Endothelial cell of umbilical vein (primary cell): ENCODE data around the gene FAM118B. TPM values are rescaled to one million over a fixed set of nuclear protein-coding genes. Genes with fewer than 3 reads are reported as not detected.

Source experiments
- BruUV-seq: library from RNA; stranded (reverse); fragments of 400-500 nt; replicated peaks from 2 replicates; lab custom pipeline; 2021; lab: Mats Ljungman, UMichigan
- CTCF ChIA-PET: fragments of 300-600, 350-600 bp; sonication (Branson Sonifier 250); formaldehyde crosslinking; loops from one replicate; lab custom pipeline; 2021; ENCODE audit warnings: antibody characterized with exemption, inconsistent platforms; lab: Charles Lee
- POLR2A ChIA-PET: fragments of 300-600, 350-600 bp; sonication (Branson Sonifier 250); formaldehyde crosslinking; loops from one replicate; lab custom pipeline; 2021; ENCODE audit warnings: antibody characterized with exemption, inconsistent platforms; lab: Charles Lee
- DNase-seq: peaks from one replicate; pipeline ENCODE4 v3.0.0-alpha.2; 2011; ENCODE audit warnings: low read depth, low spot score
- FAIRE-seq: peaks from 2 replicates; lab custom pipeline; 2011; peaks lifted over from hg19 to GRCh38; lab: Jason Lieb, UNC
- H2AFZ ChIP-seq: 2 replicates; pipeline ENCODE4 v1.6.0; 2012; ENCODE audit warnings: low read depth, low read length, control low read depth, inconsistent platforms
- H3K27ac ChIP-seq: 2 replicates; pipeline ENCODE4 v1.5.1; 2011; ENCODE audit warnings: low read depth, mild to moderate bottlenecking, control low read depth, low read length, moderate library complexity; ENCODE audit not compliant: insufficient read depth
- H3K27me3 ChIP-seq, 2 experiments: 2 replicates each; pipeline versions ENCODE4 v1.6.0 to v1.6.1; 2011; ENCODE audit warnings: low read length in 2 of 2, mixed read lengths in 1 of 2; ENCODE audit not compliant: control insufficient read depth in 2 of 2, insufficient read depth in 2 of 2
- H3K36me3 ChIP-seq, 2 experiments: 2 replicates in 1 of 2; 3 replicates in 1 of 2; pipeline ENCODE4 v1.5.1; 2011; ENCODE audit warnings: low read length in 2 of 2, mild to moderate bottlenecking in 1 of 2, moderate library complexity in 1 of 2; ENCODE audit not compliant: control insufficient read depth in 2 of 2, insufficient read depth in 2 of 2; ENCODE audit errors: extremely low read depth in 1 of 2
- H3K4me1 ChIP-seq: 3 replicates; pipeline ENCODE4 v1.5.1; 2011; ENCODE audit warnings: mild to moderate bottlenecking, low read length; ENCODE audit not compliant: control insufficient read depth, insufficient read depth; ENCODE audit errors: extremely low read depth
- H3K4me2 ChIP-seq: 2 replicates; pipeline ENCODE4 v1.6.1; 2011; ENCODE audit warnings: low read length, control low read depth, mixed read lengths; ENCODE audit not compliant: insufficient read depth
- H3K4me3 ChIP-seq, 3 experiments: fragments of 200-600 bp in 1 of 3; sonication (generic), shearing (Covaris generic) in 1 of 3; replicated peaks in 1 of 3; 2 replicates each; pipeline ENCODE4 v1.5.1; 2011 to 2016; ENCODE audit warnings: control low read depth in 3 of 3, low read length in 3 of 3, mild to moderate bottlenecking in 2 of 3, inconsistent platforms in 1 of 3, low read depth in 1 of 3, moderate library complexity in 1 of 3; ENCODE audit not compliant: insufficient read depth in 1 of 3
- H3K79me2 ChIP-seq: 2 replicates; pipeline ENCODE4 v1.6.0; 2012; ENCODE audit warnings: low read length, inconsistent platforms; ENCODE audit not compliant: control insufficient read depth, insufficient read depth
- H3K9ac ChIP-seq: replicated peaks from 2 replicates; pipeline ENCODE3; 2011; ENCODE audit warnings: low read length, control low read depth; ENCODE audit not compliant: insufficient read depth; ENCODE audit errors: extremely low read depth
- H3K9me1 ChIP-seq: replicated peaks from 3 replicates; pipeline ENCODE4 v1.6.0; 2011; ENCODE audit warnings: mild to moderate bottlenecking, low read length; ENCODE audit not compliant: control insufficient read depth, insufficient read depth; ENCODE audit errors: extremely low read depth
- H3K9me3 ChIP-seq: replicated peaks from 2 replicates; pipeline ENCODE4 v1.5.1; 2012; ENCODE audit warnings: low read length, inconsistent platforms; ENCODE audit not compliant: control insufficient read depth, insufficient read depth
- H4K20me1 ChIP-seq: replicated peaks from 2 replicates; pipeline ENCODE3; 2011; ENCODE audit warnings: mild to moderate bottlenecking, low read length; ENCODE audit not compliant: control insufficient read depth, insufficient read depth; ENCODE audit errors: extremely low read depth
- CTCF ChIP-seq, 2 donors: IDR thresholded peaks; 1 replicate in 1 of 2; 2 replicates in 1 of 2; pipeline ENCODE4 v1.5.1; 2011; ENCODE audit warnings: low read length in 2 of 2, mild to moderate bottlenecking in 2 of 2, moderate library complexity in 2 of 2, control low read depth in 1 of 2, inconsistent platforms in 1 of 2, low read depth in 1 of 2; ENCODE audit not compliant: insufficient read depth in 1 of 2; ENCODE audit errors: extremely low read depth in 1 of 2
- EZH2 ChIP-seq: IDR thresholded peaks from 2 replicates; pipeline ENCODE4 v1.6.1; 2012; ENCODE audit warnings: borderline replicate concordance, low read depth, mild to moderate bottlenecking, moderate library complexity, low read length, inconsistent platforms; ENCODE audit not compliant: severe bottlenecking
- FOS ChIP-seq: IDR thresholded peaks from 2 replicates; pipeline ENCODE4 v1.6.1; 2011; ENCODE audit warnings: mild to moderate bottlenecking, low read length, moderate library complexity, borderline replicate concordance; ENCODE audit not compliant: insufficient read depth
- GATA2 ChIP-seq: IDR thresholded peaks from 2 replicates; pipeline ENCODE4 v1.7.0; 2011; ENCODE audit warnings: low read depth, mild to moderate bottlenecking, moderate library complexity, mixed read lengths, low read length; ENCODE audit not compliant: insufficient read length, insufficient read depth
- JUN ChIP-seq: IDR thresholded peaks from 2 replicates; pipeline ENCODE4 v1.6.1; 2011; ENCODE audit warnings: borderline replicate concordance, low read depth; ENCODE audit not compliant: insufficient read length, insufficient read depth
- MAX ChIP-seq: IDR thresholded peaks from 2 replicates; pipeline ENCODE4 v1.6.1; 2011; ENCODE audit not compliant: insufficient read depth, insufficient read length
- MYC ChIP-seq: IDR thresholded peaks from one replicate; pipeline ENCODE4 v1.6.1; 2011; ENCODE audit warnings: mild to moderate bottlenecking, low read depth, low read length
- POLR2A ChIP-seq: IDR thresholded peaks from 2 replicates; pipeline ENCODE4 v1.6.1; 2012; ENCODE audit warnings: low read depth, mild to moderate bottlenecking, control low read depth, low read length
- POLR2AphosphoS5 ChIP-seq: IDR thresholded peaks from 2 replicates; pipeline ENCODE4 v1.6.1; 2012; ENCODE audit warnings: low read depth, mild to moderate bottlenecking, control low read depth, low read length, moderate library complexity; ENCODE audit not compliant: insufficient read depth
- dilution Hi-C: fragments of 300-500 bp; cut with MboI; formaldehyde crosslinking; loops from one replicate; pipeline ENCODE4 v1.15.0; 2019; ENCODE audit warnings: low sequenced_read_pairs; ENCODE audit not compliant: extremely low pct_ligation_motif_present
- intact Hi-C: fragments of 100-400 bp; cut with micrococcal nuclease; formaldehyde crosslinking; loops from one replicate; pipeline ENCODE4 v1.10.0; 2022
- polyA plus RNA-seq, 4 experiments: library from polyadenylated mRNA; depleted of rRNA in 3 of 4; stranded (reverse) in 3 of 4; unstranded in 1 of 4; fragments of >200 nt; gene quantifications; 2 replicates each; pipeline versions ENCODE4 v1.2.1 to v1.2.3, GENCODE V29; 2011 to 2012; ENCODE audit warnings: missing spikeins in 1 of 4
- total RNA-seq: library from RNA; stranded (reverse); gene quantifications from 2 replicates; pipeline ENCODE4 v1.2.3, GENCODE V29; 2021

Gene FAM118B
- total and polyA plus RNA-seq, 2 donors (not counting 3 experiments of a cell fraction or from before 2014, with no cell fraction given) = 26.6 to 35.8 TPM

GRCh38 chr11:126307706-126308105 is 96.1 kb downstream of the FAM118B start:
- CTCF ChIA-PET = interaction anchor here (0.7 to 10.7 kb wide), 7 partner anchors 8 to 278 kb away, joined by 3 to 437 read pairs (median 4); no protein-coding TSS in a partner anchor
- no peak overlapping the region for H3K27ac ChIP-seq
- H4K20me1 ChIP-seq = no peaks in the 10 kb centered on the region
- no TSS peak for BruUV-seq
- TF ChIP-seq MYC = no peak
- peak; percentile 35 to 43 for TF ChIP-seq CTCF (IDR thresholded peaks at IDR 0.05; ENCODE audit: extremely low read depth in 1 of 2, insufficient read depth in 1 of 2, low read depth in 1 of 2, low read length in 2 of 2)
- no peaks in the 10 kb centered on the region for H3K79me2 ChIP-seq
- H3K4me2 ChIP-seq = no peak overlapping the region
- no peaks in the 10 kb centered on the region for H3K9me1 ChIP-seq
- no peaks in the 10 kb centered on the region for H3K27me3 ChIP-seq
- H3K9me3 ChIP-seq = no peaks in the 10 kb centered on the region
- dilution Hi-C loops (no loop called here), intact Hi-C loops (no loop called here)
- no peaks in the 10 kb centered on the region for H3K36me3 ChIP-seq
- H3K4me1 ChIP-seq = no peaks in the 10 kb centered on the region
- no peak overlapping the region for H3K4me3 ChIP-seq
- H2AFZ ChIP-seq = no peak overlapping the region
- DNase-seq = peak; percentile 49
- peak; percentile 74 for FAIRE-seq
- POLR2A ChIA-PET = no interaction called here
- no peak overlapping the region for H3K9ac ChIP-seq

GRCh38 chr11:126308271-126308671 is 96.7 kb downstream of the FAM118B start:
- intact Hi-C loops = no loop called here

More at GRCh38 chr11:126308271-126308671, 96.7 kb downstream of the FAM118B start:
- Histone ChIP-seq H3K4me1 (no peaks in the 10 kb centered on the region), H3K4me2 (no peak overlapping the region), H3K9me3 (no peaks in the 10 kb centered on the region), H3K36me3 (no peaks in the 10 kb centered on the region), H4K20me1 (no peaks in the 10 kb centered on the region), H3K9ac (no peak overlapping the region), H3K9me1 (no peaks in the 10 kb centered on the region), H3K27me3 (no peaks in the 10 kb centered on the region), H3K79me2 (no peaks in the 10 kb centered on the region), H3K27ac (no peak overlapping the region), H3K4me3 (no peak overlapping the region), H2AFZ (no peak overlapping the region)
- no peak for DNase-seq
- dilution Hi-C loops = no loop called here
- POLR2A ChIA-PET = no interaction called here
- TF ChIP-seq FOS (no peak), POLR2A (no peak), JUN (no peak), EZH2 (no peak), MAX (no peak), CTCF (IDR thresholded peaks at IDR 0.05; ENCODE audit: extremely low read depth in 1 of 2, insufficient read depth in 1 of 2, low read depth in 1 of 2, low read length in 2 of 2) (no peak), POLR2AphosphoS5 (no peak), MYC (no peak), GATA2 (no peak)
- no TSS peak for BruUV-seq
- FAIRE-seq = no peak
- CTCF ChIA-PET = interaction anchor here (0.7 to 10.7 kb wide), 6 partner anchors 8 to 174 kb away, joined by 3 to 437 read pairs (median 8); no protein-coding TSS in a partner anchor
